NOMO-1 treated with dmso at 0.1 percent for 144 hours (cell line): ENCODE results near the gene DACH1.
"Not testable (repeated sequence)": the region's sequence is repeated elsewhere in the genome, so short reads cannot be mapped to it uniquely, and the experiment has no call there.

ENCODE experiments used
- DNase-seq: peaks from one replicate; lab custom pipeline; 2025; ENCODE audit not compliant: unreplicated experiment; lab: John Stamatoyannopoulos, UW

Gene DACH1

GRCh38 chr13:71866335-71867130, 471 bp downstream of the DACH1 start:
- no peak for DNase-seq

- no peak for DNase-seq
These were observed 1.1 kb downstream of the DACH1 start for GRCh38 chr13:71865874-71866334.

- DNase-seq: no peak
These were observed 1.8 kb downstream of the DACH1 start for GRCh38 chr13:71864986-71865873.

- peak; percentile 78 for DNase-seq
These were observed 2.7 kb downstream of the DACH1 start for GRCh38 chr13:71864094-71864985.

- no peak for DNase-seq
These were observed 3.6 kb downstream of the DACH1 start for GRCh38 chr13:71863254-71863865.

- DNase-seq: no peak
These were observed 4.5 kb downstream of the DACH1 start for GRCh38 chr13:71862459-71862943.

- no peak for DNase-seq
These were observed 5.1 kb downstream of the DACH1 start for GRCh38 chr13:71861769-71862458.

- no peak for DNase-seq
These were observed 6.4 kb downstream of the DACH1 start for GRCh38 chr13:71860547-71861138.

GRCh38 chr13:71858647-71859046, 8.4 kb downstream of the DACH1 start:
- DNase-seq: no peak

- no peak for DNase-seq
These were observed 10.4 kb downstream of the DACH1 start for GRCh38 chr13:71856548-71857043.

GRCh38 chr13:71854401-71854800, 12.6 kb downstream of the DACH1 start:
- DNase-seq: no peak

GRCh38 chr13:71853725-71854124, 13.3 kb downstream of the DACH1 start:
- DNase-seq: no peak

GRCh38 chr13:71852736-71853135, 14.3 kb downstream of the DACH1 start:
- DNase-seq: no peak

- no peak for DNase-seq
These were observed 15.2 kb downstream of the DACH1 start for GRCh38 chr13:71851498-71852409.

GRCh38 chr13:71842003-71842402, 25.0 kb downstream of the DACH1 start:
- no peak for DNase-seq

- no peak for DNase-seq
These were observed 28.2 kb downstream of the DACH1 start for GRCh38 chr13:71838842-71839241.

GRCh38 chr13:71837582-71837981, 29.4 kb downstream of the DACH1 start:
- DNase-seq: not testable (repeated sequence)

- no peak for DNase-seq
These were observed 35.3 kb downstream of the DACH1 start for GRCh38 chr13:71831716-71832115.
